NCI-H2107 treated with DMSO at 0.1 percent for 48 hours (cell line): ENCODE data around the gene EFCAB10.
A peak's percentile ranks its signal among the peaks of the same experiment; 100 is the strongest.

Experiments used
- DNase-seq: peaks from one replicate; lab custom pipeline; 2025; ENCODE audit not compliant: unreplicated experiment; lab: John Stamatoyannopoulos, UW

EFCAB10 gene

GRCh38 chr7:105581066-105581811 lies at the start of gene EFCAB10:
Gene EFCAB10 (minus strand): TSS chr7:105581493. CDS start chr7:105581463, 30 bp downstream.
- DNase-seq: peak; percentile 74

GRCh38 chr7:105625986-105626385 lies 44.7 kb upstream of the EFCAB10 start:
- no peak for DNase-seq

GRCh38 chr7:105623906-105624305 lies 42.6 kb upstream of the EFCAB10 start:
- DNase-seq: no peak

- no peak for DNase-seq
Observed at GRCh38 chr7:105623378-105623777, 42.1 kb upstream of the EFCAB10 start.

- DNase-seq: no peak
Observed at GRCh38 chr7:105622106-105622731, 40.9 kb upstream of the EFCAB10 start.

GRCh38 chr7:105621617-105622016 lies 40.3 kb upstream of the EFCAB10 start:
- no peak for DNase-seq

GRCh38 chr7:105621176-105621575 lies 39.9 kb upstream of the EFCAB10 start:
- DNase-seq: no peak

GRCh38 chr7:105619590-105619989 lies 38.3 kb upstream of the EFCAB10 start:
- DNase-seq: no peak

GRCh38 chr7:105618016-105618296 lies 36.7 kb upstream of the EFCAB10 start:
- peak; percentile 26 for DNase-seq

GRCh38 chr7:105617280-105618015 lies 36.2 kb upstream of the EFCAB10 start:
- DNase-seq: peak; percentile 9

- DNase-seq: no peak
Observed at GRCh38 chr7:105614341-105614840, 33.1 kb upstream of the EFCAB10 start.

- DNase-seq: no peak
Observed at GRCh38 chr7:105613611-105614330, 32.5 kb upstream of the EFCAB10 start.

GRCh38 chr7:105612806-105613205 lies 31.5 kb upstream of the EFCAB10 start:
- DNase-seq: no peak

- no peak for DNase-seq
Observed at GRCh38 chr7:105611856-105612775, 30.8 kb upstream of the EFCAB10 start.

- no peak for DNase-seq
Observed at GRCh38 chr7:105610165-105610930, 29.1 kb upstream of the EFCAB10 start.

GRCh38 chr7:105602325-105603305 lies 21.3 kb upstream of the EFCAB10 start:
- DNase-seq: no peak

GRCh38 chr7:105600720-105601550 lies 19.6 kb upstream of the EFCAB10 start:
- no peak for DNase-seq
